SK-N-SH treated with all-trans-retinoic acid at 6 μM for 48 hours (cell line): ENCODE results near the gene RAC2.

Source experiments
- ARNTL ChIP-seq: fragments of 450-650 bp; formaldehyde crosslinking; IDR thresholded peaks from 2 replicates; pipeline ENCODE4 v1.5.0; 2020; ENCODE audit warnings: low read depth, mild to moderate bottlenecking, moderate library complexity, borderline replicate concordance
- BACH2 ChIP-seq: fragments of 250-450 bp; sonication (Bioruptor Pico); IDR thresholded peaks from 2 replicates; pipeline ENCODE4 v1.9.0; 2021; ENCODE audit warnings: mild to moderate bottlenecking, borderline replicate concordance
- CSDC2 ChIP-seq: fragments of 250-450 bp; sonication (Bioruptor Pico); IDR thresholded peaks from 2 replicates; pipeline ENCODE4 v1.5.0; 2020; ENCODE audit warnings: mild to moderate bottlenecking, moderate library complexity
- POU6F1 ChIP-seq: fragments of 250-450 bp; sonication (Bioruptor Pico); IDR thresholded peaks from 2 replicates; pipeline ENCODE4 v1.8.0; 2021; ENCODE audit warnings: low read depth, mild to moderate bottlenecking, moderate library complexity, borderline replicate concordance
- SNAI2 ChIP-seq: fragments of 250-450 bp; sonication (Bioruptor Pico); IDR thresholded peaks from 2 replicates; pipeline ENCODE4 v1.5.0; 2020; ENCODE audit warnings: mild to moderate bottlenecking, moderate library complexity
- TCF4 ChIP-seq: fragments of 250-450 bp; sonication (Bioruptor Pico); IDR thresholded peaks from 2 replicates; pipeline ENCODE4 v1.8.0; 2021; ENCODE audit warnings: mild to moderate bottlenecking, moderate library complexity, borderline replicate concordance
- TOX ChIP-seq: fragments of 250-450 bp; sonication (Bioruptor Pico); IDR thresholded peaks from 2 replicates; pipeline ENCODE4 v1.8.0; 2021; ENCODE audit warnings: mild to moderate bottlenecking, moderate library complexity, borderline replicate concordance
- ZFP30 ChIP-seq: fragments of 450-650 bp; formaldehyde crosslinking; IDR thresholded peaks from 2 replicates; pipeline ENCODE4 v1.5.0; 2022; ENCODE audit warnings: mild to moderate bottlenecking, moderate library complexity
- ZNF70 ChIP-seq: fragments of 450-650 bp; formaldehyde crosslinking; IDR thresholded peaks from 2 replicates; pipeline ENCODE4 v1.5.0; 2020; ENCODE audit warnings: mild to moderate bottlenecking, moderate library complexity
- ZNF8 ChIP-seq: fragments of 450-650 bp; formaldehyde crosslinking; IDR thresholded peaks from 2 replicates; pipeline ENCODE4 v1.5.0; 2020; ENCODE audit warnings: mild to moderate bottlenecking, moderate library complexity
- TF ChIP-seq, protein P1 (sequence below): fragments of 250-450 bp; sonication (Bioruptor Pico); IDR thresholded peaks from 2 replicates; pipeline ENCODE4 v1.5.0; 2020; ENCODE audit warnings: mild to moderate bottlenecking, moderate library complexity
- TF ChIP-seq, protein P2 (sequence below): fragments of 250-450 bp; sonication (Bioruptor Pico); IDR thresholded peaks from 2 replicates; pipeline ENCODE4 v1.8.0; 2020; ENCODE audit warnings: mild to moderate bottlenecking, moderate library complexity, borderline replicate concordance
- TF ChIP-seq, protein P3 (sequence below): fragments of 250-450 bp; sonication (Bioruptor Pico); IDR thresholded peaks from 2 replicates; pipeline ENCODE4 v1.5.1; 2020; ENCODE audit warnings: low read depth, mild to moderate bottlenecking, moderate library complexity

DNA sequence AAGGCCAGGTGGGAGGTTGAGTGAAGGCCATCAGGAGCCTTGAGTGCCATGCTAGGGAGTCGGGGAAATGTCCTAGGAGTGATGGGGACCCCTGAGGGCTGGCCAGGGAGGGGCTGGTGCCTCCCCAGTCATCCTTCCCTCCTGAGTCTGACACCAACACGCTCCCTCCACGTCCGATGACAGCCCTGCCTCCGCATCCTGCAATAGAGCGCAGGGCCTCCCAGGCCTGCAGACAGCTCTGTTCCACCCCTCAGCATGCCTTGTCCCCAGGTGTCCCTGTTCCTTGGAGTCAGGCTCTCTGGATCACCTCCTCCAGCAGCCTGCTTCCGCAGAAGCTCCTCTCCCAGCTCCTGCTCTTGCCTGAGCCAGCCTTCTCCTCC, 3.1 kb downstream of the RAC2 start:
- TF ChIP-seq TOX (CRISPR knock-in tag) (no peak), TCF4 (CRISPR knock-in tag) (no peak), ARNTL (CRISPR knock-in tag) (no peak), ZFP30 (CRISPR knock-in tag) (no peak), ZNF70 (CRISPR knock-in tag) (no peak), BACH2 (no peak), CSDC2 (CRISPR knock-in tag) (no peak), POU6F1 (CRISPR knock-in tag) (no peak), SNAI2 (CRISPR knock-in tag) (no peak), ZNF8 (no peak)
- TF ChIP-seq, protein P1, sequence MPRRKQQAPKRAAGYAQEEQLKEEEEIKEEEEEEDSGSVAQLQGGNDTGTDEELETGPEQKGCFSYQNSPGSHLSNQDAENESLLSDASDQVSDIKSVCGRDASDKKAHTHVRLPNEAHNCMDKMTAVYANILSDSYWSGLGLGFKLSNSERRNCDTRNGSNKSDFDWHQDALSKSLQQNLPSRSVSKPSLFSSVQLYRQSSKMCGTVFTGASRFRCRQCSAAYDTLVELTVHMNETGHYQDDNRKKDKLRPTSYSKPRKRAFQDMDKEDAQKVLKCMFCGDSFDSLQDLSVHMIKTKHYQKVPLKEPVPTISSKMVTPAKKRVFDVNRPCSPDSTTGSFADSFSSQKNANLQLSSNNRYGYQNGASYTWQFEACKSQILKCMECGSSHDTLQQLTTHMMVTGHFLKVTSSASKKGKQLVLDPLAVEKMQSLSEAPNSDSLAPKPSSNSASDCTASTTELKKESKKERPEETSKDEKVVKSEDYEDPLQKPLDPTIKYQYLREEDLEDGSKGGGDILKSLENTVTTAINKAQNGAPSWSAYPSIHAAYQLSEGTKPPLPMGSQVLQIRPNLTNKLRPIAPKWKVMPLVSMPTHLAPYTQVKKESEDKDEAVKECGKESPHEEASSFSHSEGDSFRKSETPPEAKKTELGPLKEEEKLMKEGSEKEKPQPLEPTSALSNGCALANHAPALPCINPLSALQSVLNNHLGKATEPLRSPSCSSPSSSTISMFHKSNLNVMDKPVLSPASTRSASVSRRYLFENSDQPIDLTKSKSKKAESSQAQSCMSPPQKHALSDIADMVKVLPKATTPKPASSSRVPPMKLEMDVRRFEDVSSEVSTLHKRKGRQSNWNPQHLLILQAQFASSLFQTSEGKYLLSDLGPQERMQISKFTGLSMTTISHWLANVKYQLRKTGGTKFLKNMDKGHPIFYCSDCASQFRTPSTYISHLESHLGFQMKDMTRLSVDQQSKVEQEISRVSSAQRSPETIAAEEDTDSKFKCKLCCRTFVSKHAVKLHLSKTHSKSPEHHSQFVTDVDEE (CRISPR knock-in tag): no peak
- TF ChIP-seq, protein P2, sequence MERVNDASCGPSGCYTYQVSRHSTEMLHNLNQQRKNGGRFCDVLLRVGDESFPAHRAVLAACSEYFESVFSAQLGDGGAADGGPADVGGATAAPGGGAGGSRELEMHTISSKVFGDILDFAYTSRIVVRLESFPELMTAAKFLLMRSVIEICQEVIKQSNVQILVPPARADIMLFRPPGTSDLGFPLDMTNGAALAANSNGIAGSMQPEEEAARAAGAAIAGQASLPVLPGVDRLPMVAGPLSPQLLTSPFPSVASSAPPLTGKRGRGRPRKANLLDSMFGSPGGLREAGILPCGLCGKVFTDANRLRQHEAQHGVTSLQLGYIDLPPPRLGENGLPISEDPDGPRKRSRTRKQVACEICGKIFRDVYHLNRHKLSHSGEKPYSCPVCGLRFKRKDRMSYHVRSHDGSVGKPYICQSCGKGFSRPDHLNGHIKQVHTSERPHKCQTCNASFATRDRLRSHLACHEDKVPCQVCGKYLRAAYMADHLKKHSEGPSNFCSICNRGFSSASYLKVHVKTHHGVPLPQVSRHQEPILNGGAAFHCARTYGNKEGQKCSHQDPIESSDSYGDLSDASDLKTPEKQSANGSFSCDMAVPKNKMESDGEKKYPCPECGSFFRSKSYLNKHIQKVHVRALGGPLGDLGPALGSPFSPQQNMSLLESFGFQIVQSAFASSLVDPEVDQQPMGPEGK (CRISPR knock-in tag): no peak
- TF ChIP-seq, protein P3, sequence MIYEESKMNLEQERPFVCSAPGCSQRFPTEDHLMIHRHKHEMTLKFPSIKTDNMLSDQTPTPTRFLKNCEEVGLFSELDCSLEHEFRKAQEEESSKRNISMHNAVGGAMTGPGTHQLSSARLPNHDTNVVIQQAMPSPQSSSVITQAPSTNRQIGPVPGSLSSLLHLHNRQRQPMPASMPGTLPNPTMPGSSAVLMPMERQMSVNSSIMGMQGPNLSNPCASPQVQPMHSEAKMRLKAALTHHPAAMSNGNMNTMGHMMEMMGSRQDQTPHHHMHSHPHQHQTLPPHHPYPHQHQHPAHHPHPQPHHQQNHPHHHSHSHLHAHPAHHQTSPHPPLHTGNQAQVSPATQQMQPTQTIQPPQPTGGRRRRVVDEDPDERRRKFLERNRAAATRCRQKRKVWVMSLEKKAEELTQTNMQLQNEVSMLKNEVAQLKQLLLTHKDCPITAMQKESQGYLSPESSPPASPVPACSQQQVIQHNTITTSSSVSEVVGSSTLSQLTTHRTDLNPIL: no peak
